PFSK-1 (cell line): ENCODE measurements around the gene CCDC24.

Source experiments
- POLR2AphosphoS5 ChIP-seq: IDR thresholded peaks from 2 replicates; pipeline ENCODE4 v1.6.1; 2012; ENCODE audit warnings: low read depth, mild to moderate bottlenecking, control low read depth, low read length, moderate library complexity
- REST ChIP-seq, 2 experiments: IDR thresholded peaks; 2 replicates each; pipeline versions ENCODE4 v1.6.1 to v1.8.0; 2011 to 2012; ENCODE audit warnings: low read depth in 2 of 2, low read length in 2 of 2, control low read depth in 1 of 2, inconsistent platforms in 1 of 2, mild to moderate bottlenecking in 1 of 2, moderate library complexity in 1 of 2; ENCODE audit not compliant: insufficient read depth in 1 of 2
- SIN3A ChIP-seq: IDR thresholded peaks from 2 replicates; pipeline ENCODE4 v1.6.1; 2012; ENCODE audit warnings: mild to moderate bottlenecking, low read length, moderate library complexity, borderline replicate concordance; ENCODE audit not compliant: insufficient read depth

DNA sequence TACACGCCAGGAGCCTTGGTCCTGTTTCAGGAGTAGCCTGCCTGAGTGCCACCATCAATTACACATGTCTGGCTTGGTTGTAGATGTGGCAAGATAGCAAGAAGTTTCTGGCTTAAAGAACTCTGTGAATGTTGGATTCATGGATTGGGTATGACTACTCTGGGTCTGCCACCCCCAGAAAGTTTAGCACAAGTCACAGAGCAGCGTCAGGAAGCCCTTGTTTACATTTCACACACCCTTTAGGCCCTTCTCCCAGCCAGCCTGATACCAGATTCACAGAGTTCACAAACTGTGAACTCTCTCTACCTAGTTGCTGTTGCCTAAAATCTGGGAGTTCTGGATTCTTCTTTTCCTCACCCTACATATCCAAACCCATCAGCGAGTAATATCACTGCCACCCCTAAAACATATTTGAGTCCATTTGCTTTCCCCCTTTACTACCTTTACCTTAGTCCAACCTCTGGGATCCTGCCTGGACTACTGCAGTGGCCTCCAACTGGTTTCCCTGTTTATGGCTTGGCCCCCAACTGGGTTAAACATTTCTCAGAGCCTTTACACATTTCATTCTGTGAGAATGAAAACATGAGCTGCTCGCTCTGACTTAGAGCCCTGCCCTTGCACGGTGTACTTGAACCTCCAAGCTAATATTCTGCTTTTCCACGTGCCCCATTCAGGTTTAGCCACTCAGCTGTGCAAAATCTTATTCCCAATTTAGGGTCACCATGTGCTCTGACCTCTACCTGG lies 4.1 kb upstream of the CCDC24 start:
- TF ChIP-seq SIN3A (no peak), POLR2AphosphoS5 (no peak), REST (IDR thresholded peaks at IDR 0.05; ENCODE audit: insufficient read depth in 1 of 2, low read depth in 2 of 2, low read length in 2 of 2) (no peak)
